CD4-positive, alpha-beta T cell (primary cell): ENCODE results near the gene PRG2. TPM values are rescaled to one million over a fixed set of nuclear protein-coding genes. Genes with fewer than 3 reads are reported as not detected.

Source experiments
- ATAC-seq: fragments of 200-7000 bp; cut with Tn5 transposase; one replicate; pipeline ENCODE4 v1.10.0; 2022; ENCODE audit warnings: mild to moderate bottlenecking; ENCODE audit not compliant: poor library complexity
- CTCF ChIA-PET: fragments of 350-600 bp; sonication (Branson Sonifier 250); formaldehyde crosslinking; loops from one replicate; lab custom pipeline; 2021; ENCODE audit warnings: antibody characterized with exemption, inconsistent platforms; lab: Charles Lee
- POLR2A ChIA-PET: fragments of 350-600 bp; sonication (Branson Sonifier 250); formaldehyde crosslinking; loops from one replicate; lab custom pipeline; 2021; ENCODE audit warnings: antibody characterized with exemption, inconsistent platforms; lab: Charles Lee
- DNase-seq, 14 experiments: peaks; one replicate each; pipeline ENCODE4 v3.0.0-alpha.2; 2013 to 2020; ENCODE audit warnings: mixed read lengths in 2 of 14
- H3K27ac ChIP-seq, 2 donors: one replicate each; pipeline versions ENCODE4 v1.5.1 to v1.7.0; 2013; ENCODE audit warnings: low read length in 2 of 2, low read depth in 1 of 2, mild to moderate bottlenecking in 1 of 2
- H3K27me3 ChIP-seq, 2 experiments: 1 replicate in 1 of 2; 2 replicates in 1 of 2; pipeline versions ENCODE4 v1.6.1 to v1.7.0; 2013; ENCODE audit warnings: low read length in 2 of 2, control low read depth in 1 of 2, mild to moderate bottlenecking in 1 of 2, moderate library complexity in 1 of 2; ENCODE audit not compliant: insufficient read depth in 2 of 2, control insufficient read depth in 1 of 2
- H3K36me3 ChIP-seq: one replicate; pipeline ENCODE4 v1.6.1; 2013; ENCODE audit warnings: low read length, control low read depth; ENCODE audit not compliant: insufficient read depth
- H3K4me1 ChIP-seq: one replicate; pipeline ENCODE4 v1.6.1; 2013; ENCODE audit warnings: low read length, control low read depth; ENCODE audit not compliant: insufficient read depth
- H3K4me3 ChIP-seq: one replicate; pipeline ENCODE4 v1.5.1; 2013; ENCODE audit warnings: mild to moderate bottlenecking, low read length, moderate library complexity
- H3K9me3 ChIP-seq, 2 experiments: 1 replicate in 1 of 2; 2 replicates in 1 of 2; pipeline versions ENCODE4 v1.6.1 to v1.7.0; 2013; ENCODE audit warnings: low read length in 2 of 2, mild to moderate bottlenecking in 2 of 2, control low read depth in 1 of 2, moderate library complexity in 1 of 2; ENCODE audit not compliant: control insufficient read depth in 1 of 2, insufficient read depth in 1 of 2
- H3K27ac Mint-ChIP-seq: one replicate; pipeline ENCODE4 v1.8.0; 2020; ENCODE audit warnings: mixed read lengths
- H3K27me3 Mint-ChIP-seq: one replicate; pipeline ENCODE4 v1.8.0; 2021; ENCODE audit warnings: mixed read lengths
- H3K36me3 Mint-ChIP-seq: one replicate; pipeline ENCODE4 v1.8.0; 2021; ENCODE audit warnings: low read depth, mixed read lengths
- H3K4me1 Mint-ChIP-seq: one replicate; pipeline ENCODE4 v1.8.0; 2021; ENCODE audit warnings: low read depth, mixed read lengths
- H3K4me3 Mint-ChIP-seq: one replicate; pipeline ENCODE4 v1.8.0; 2020; ENCODE audit warnings: mild to moderate bottlenecking, mixed read lengths
- H3K9me3 Mint-ChIP-seq: one replicate; pipeline ENCODE4 v1.8.0; 2020; ENCODE audit warnings: mixed read lengths
- intact Hi-C, 2 experiments: fragments of 100-400 bp; cut with DNase I in 1 of 2; cut with micrococcal nuclease in 1 of 2; formaldehyde crosslinking; loops; one replicate each; pipeline versions ENCODE4 v1.15.1 to v1.9.0; 2023 to 2025; cut with DNase I, micrococcal nuclease
- total RNA-seq, 174 experiments: library from RNA in 2 of 174; stranded (reverse) in 2 of 174; gene quantifications; one replicate each; pipeline ENCODE4 v1.2.3 and lab custom pipeline; 2021 to 2026
- TF ChIP-seq, protein P1 (sequence below): fragments of 200-600 bp; IDR thresholded peaks from one replicate; pipeline ENCODE4 v1.8.0; 2022; ENCODE audit warnings: antibody characterized with exemption, mild to moderate bottlenecking

The PRG2 gene
- total RNA-seq, 2 experiments from 2014 or later = 0.53 to 1.1 TPM

DNA sequence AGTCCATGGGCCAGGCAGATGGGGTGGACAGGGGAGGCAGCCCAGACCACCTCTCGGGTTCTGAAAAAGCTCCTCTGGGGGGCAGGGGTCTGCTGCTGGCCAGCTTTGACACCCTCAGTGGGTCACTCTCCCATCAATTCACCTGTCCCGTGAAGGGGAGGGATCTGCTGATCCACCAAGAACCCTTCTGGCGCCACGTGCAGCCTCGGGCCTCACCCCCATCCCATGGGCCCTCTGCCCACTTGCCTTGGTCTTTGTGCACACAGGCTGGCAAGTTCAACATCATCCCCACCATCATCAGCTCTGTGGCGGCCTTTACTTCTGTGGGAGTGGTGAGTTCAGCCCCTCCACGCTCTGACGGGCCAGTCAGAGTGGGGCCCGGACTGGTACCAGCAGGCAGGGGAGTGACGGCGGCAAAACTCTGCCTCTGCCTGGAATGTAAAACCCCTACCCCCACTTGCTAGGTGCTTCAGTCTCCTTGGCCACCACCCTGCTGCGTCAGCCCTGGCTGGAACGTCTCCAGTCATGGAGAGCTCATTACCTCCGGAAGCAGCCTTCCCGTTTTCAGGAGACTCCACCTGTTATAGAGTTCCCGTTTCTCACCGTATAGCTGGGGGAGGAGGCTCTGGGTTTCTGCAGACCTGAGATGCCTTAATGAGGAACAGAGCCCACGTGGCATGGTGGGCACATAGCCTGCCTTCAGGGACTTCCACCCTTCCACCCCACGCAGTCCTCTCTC is 22.2 kb downstream of the PRG2 start:
- H3K27ac ChIP-seq = no peak overlapping the region
- TF ChIP-seq, protein P1, sequence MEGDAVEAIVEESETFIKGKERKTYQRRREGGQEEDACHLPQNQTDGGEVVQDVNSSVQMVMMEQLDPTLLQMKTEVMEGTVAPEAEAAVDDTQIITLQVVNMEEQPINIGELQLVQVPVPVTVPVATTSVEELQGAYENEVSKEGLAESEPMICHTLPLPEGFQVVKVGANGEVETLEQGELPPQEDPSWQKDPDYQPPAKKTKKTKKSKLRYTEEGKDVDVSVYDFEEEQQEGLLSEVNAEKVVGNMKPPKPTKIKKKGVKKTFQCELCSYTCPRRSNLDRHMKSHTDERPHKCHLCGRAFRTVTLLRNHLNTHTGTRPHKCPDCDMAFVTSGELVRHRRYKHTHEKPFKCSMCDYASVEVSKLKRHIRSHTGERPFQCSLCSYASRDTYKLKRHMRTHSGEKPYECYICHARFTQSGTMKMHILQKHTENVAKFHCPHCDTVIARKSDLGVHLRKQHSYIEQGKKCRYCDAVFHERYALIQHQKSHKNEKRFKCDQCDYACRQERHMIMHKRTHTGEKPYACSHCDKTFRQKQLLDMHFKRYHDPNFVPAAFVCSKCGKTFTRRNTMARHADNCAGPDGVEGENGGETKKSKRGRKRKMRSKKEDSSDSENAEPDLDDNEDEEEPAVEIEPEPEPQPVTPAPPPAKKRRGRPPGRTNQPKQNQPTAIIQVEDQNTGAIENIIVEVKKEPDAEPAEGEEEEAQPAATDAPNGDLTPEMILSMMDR = no peak
- no peaks in the 10 kb centered on the region for H3K4me1 ChIP-seq
- DNase-seq (no peak), ATAC-seq (no peak)
- H3K4me3 ChIP-seq = no peak overlapping the region
- Mint-ChIP-seq H3K4me1 (no peaks in the 10 kb centered on the region), H3K27ac (no peak overlapping the region), H3K4me3 (no peak overlapping the region), H3K9me3 (no peaks in the 10 kb centered on the region), H3K36me3 (no peaks in the 10 kb centered on the region), H3K27me3 (peaks cover 4% of the 10 kb centered on the region)
- H3K27me3 ChIP-seq = no peaks in the 10 kb centered on the region
- H3K36me3 ChIP-seq = no peaks in the 10 kb centered on the region
- peaks cover 0 to 2% of the 10 kb centered on the region in 2 experiments for H3K9me3 ChIP-seq
- POLR2A ChIA-PET = no interaction called here
- CTCF ChIA-PET = no interaction called here
- intact Hi-C loops = no loop called here

DNA sequence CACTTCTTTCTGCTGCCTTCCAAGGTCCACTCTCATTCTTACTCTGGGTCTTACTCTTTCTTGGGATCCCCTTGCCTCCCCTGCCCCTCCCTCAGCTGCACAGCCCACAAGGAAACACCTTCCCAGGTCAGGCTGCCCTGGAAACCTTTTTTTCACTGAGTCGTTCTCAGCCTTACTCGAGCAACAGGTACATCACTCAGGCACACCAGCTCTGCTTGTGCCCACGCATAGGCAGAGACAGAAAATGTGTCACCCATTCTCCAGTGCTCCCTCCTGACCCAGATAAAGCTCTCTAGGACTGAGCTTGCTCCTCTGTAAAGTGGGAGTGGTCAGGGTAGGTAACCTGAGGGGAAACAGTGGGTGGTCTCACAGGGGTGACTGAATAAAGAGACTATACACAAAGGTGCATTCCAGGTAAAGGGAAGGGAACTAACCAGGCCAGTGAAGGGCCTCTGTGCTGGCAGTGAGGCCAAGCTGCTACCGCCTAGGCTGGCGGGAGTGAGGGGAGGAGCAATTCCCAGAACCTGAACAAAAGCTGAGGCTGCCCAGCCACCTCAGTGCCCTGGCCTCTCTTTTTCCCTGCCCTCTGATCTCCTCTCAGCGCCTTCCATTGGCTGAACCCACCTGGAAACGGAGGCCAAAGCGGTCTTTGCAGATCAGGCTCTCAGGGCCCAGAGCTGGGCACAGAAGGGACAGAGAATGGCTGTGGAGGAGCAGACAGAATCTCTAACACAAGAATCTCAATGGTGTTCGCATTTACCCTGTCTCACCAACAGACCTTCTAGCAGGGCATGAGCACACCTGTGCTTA is 25.4 kb downstream of the PRG2 start:
- Mint-ChIP-seq H3K4me3 (no peak overlapping the region), H3K9me3 (no peaks in the 10 kb centered on the region), H3K4me1 (no peaks in the 10 kb centered on the region), H3K27ac (no peak overlapping the region), H3K36me3 (no peaks in the 10 kb centered on the region), H3K27me3 (peaks cover 4% of the 10 kb centered on the region)
- DNase-seq (no peak), ATAC-seq (no peak)
- no peak overlapping the region for H3K4me3 ChIP-seq
- POLR2A ChIA-PET = no interaction called here
- H3K4me1 ChIP-seq = no peaks in the 10 kb centered on the region
- CTCF ChIA-PET = no interaction called here
- intact Hi-C loops = no loop called here
- H3K27me3 ChIP-seq = no peaks in the 10 kb centered on the region
- H3K36me3 ChIP-seq = no peaks in the 10 kb centered on the region
- TF ChIP-seq, protein P1 = no peak
- H3K27ac ChIP-seq = no peak overlapping the region
- H3K9me3 ChIP-seq = peaks cover 0 to 4% of the 10 kb centered on the region in 2 experiments

DNA sequence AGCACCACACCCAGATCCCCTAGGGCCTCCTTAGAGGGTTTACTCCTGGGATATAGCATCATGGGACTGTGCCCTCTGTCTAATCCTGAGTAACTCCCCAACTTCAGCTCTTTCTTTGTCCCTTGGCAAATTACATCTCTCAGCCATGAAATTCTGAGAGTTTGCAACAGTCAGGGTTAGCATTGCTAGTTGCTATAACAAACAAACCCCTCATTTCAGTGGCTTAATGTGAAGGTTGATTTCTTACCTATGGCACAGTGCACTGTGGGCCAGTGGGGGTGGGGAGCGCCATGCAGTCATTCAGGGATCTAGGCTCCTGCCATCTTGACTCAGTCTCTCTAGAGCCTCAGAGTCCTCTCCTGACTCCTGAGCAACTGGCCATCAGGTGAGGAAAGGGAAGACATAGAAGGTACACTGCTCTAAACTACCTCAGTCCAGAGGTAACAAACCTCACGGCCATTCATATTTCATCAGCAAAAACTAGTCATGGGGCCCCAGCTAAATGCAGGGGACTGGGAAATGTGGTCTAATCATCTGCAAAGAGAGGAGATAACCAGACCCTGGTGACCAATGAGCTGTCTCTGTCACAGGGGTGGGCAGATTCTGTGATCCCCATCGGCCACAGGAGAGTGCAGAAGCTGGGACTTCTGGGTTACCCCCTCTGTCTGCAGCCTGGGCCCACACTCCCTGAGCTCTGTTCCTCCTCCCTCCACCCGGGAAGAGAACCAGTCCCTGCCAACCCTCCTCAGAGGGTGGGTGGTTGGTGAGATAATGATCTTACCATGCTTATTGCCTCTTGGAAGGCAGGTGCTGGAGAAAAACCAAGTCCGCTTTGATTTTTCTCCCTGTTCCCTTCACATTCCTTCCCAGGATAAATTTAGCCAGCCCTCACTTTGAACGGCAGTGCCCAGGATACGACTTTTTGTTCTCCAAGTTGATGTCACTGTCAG is 27.0 kb downstream of the PRG2 start:
- DNase-seq (no peak), ATAC-seq (no peak)
- Histone ChIP-seq H3K4me3 (no peak overlapping the region), H3K4me1 (no peaks in the 10 kb centered on the region), H3K36me3 (no peaks in the 10 kb centered on the region), H3K9me3 (peaks cover 0 to 4% of the 10 kb centered on the region in 2 experiments), H3K27ac (no peak overlapping the region), H3K27me3 (no peaks in the 10 kb centered on the region)
- no peak overlapping the region for H3K27ac Mint-ChIP-seq
- ChIA-PET CTCF (interaction anchor here (1.3 kb wide), 1 partner anchor 13 kb away, joined by 3 read pairs; no protein-coding TSS in a partner anchor), POLR2A (no interaction called here)
- peaks cover 4% of the 10 kb centered on the region for H3K27me3 Mint-ChIP-seq
- intact Hi-C loops = no loop called here
- H3K4me3 Mint-ChIP-seq = no peak overlapping the region
- TF ChIP-seq, protein P1 = no peak
- H3K4me1 Mint-ChIP-seq = no peaks in the 10 kb centered on the region
- no peaks in the 10 kb centered on the region for H3K36me3 Mint-ChIP-seq
- no peaks in the 10 kb centered on the region for H3K9me3 Mint-ChIP-seq
